GM19043 (cell line): ENCODE measurements around the gene CDKL5.
"Not testable (repeated sequence)": the region's sequence is repeated elsewhere in the genome, so short reads cannot be mapped to it uniquely, and the experiment has no call there.

ENCODE experiments used
- ATAC-seq: cut with Tn5 transposase; IDR thresholded peaks from one replicate; pipeline ENCODE4 v1.9.1; 2021; ENCODE audit warnings: low read depth; ENCODE audit not compliant: unreplicated experiment

CDKL5 gene

GRCh38 chrX:18566748-18567147 is 141.3 kb downstream of the CDKL5 start:
- no peak for ATAC-seq

GRCh38 chrX:18573556-18573955 is 148.1 kb downstream of the CDKL5 start:
- no peak for ATAC-seq

GRCh38 chrX:18574591-18574990 is 149.2 kb downstream of the CDKL5 start:
- ATAC-seq, result no peak

- ATAC-seq, result no peak
Observed at GRCh38 chrX:18575744-18576143, 150.3 kb downstream of the CDKL5 start.

GRCh38 chrX:18577400-18577799 is 152.0 kb downstream of the CDKL5 start:
- ATAC-seq, result no peak

DNA sequence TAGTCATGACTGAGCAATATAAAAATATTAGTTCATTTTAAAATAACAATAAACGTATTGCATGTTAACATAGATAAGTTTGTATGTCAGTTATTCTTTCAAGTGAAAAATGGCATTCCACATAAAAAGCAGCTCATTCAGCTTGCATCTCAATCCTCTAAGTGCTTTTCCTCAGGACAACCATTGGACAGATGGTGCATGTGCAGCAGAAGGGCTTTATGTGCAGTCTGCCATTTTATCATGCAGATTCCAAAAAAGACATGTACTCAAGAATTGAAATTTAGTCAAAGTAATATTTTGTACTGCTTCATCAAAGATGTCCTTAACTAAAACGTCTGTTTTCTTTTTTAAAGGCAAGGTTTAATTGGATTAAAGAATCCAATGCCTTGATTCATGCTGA is 153.1 kb downstream of the CDKL5 start:
- ATAC-seq, result no peak

- no peak for ATAC-seq
Observed at GRCh38 chrX:18579495-18579894, 154.1 kb downstream of the CDKL5 start.

DNA sequence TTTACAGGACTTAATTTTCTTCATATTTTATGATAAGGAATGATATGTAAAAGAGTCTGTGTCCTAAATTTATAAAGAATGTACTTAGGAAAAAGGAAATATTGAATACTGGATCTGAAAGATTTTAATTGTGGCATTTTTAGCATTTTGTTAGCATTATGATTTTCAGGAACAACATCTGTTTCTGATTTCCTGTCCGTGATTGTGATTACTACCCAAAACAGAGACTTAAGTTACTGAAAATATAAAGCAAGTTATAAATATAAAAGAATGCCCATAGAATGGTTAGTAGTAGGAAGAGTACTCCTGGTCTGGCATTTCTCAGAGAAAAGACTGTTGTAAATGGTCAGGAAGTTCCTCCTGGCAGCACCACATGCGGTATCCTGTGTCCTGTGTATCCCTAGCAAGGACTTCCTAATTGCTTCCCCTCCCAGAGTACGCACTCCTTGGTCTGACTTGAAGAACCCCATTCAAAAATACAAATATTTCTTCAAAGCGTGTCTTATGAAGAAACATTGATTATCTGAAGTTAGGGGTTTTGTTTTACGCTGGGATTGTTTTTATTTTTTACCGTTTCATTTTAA is 157.6 kb downstream of the CDKL5 start:
- no peak for ATAC-seq

DNA sequence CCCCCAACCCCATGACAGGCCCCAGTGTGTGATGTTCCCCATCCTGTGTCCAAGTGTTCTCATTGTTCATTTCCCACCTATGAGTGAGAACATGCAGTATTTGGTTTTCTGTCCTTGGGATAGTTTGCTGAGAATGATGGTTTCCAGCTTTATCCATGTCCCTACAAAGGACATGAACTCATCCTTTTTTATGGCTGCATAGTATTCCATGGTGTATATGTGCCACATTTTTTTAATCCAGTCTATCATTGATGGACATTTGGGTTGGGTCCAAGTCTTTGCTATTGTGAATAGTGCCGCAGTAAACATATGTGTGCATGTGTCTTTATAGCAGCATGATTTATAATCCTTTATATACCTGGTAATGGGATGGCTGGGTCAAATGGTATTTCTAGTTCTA is 163.9 kb downstream of the CDKL5 start:
- not testable (repeated sequence) for ATAC-seq

DNA sequence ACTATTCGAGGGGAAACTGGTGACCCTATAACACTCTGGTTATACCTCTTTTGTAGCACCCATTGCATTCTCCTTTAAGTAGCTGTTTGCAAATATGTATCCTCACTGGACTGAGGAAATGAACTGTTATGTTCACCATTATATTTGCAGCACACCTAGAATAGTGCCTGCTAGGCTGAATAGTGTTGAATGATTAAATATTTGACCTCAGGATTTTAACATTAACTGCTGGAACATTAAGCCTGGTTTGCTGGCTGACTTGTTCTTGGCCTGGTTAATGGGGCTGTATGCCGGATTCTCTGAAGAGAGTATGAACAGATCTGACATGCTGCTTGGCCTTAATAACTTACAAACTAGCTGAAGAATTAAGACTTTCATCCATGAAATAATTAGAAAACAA is 166.4 kb downstream of the CDKL5 start:
- ATAC-seq, result no peak

DNA sequence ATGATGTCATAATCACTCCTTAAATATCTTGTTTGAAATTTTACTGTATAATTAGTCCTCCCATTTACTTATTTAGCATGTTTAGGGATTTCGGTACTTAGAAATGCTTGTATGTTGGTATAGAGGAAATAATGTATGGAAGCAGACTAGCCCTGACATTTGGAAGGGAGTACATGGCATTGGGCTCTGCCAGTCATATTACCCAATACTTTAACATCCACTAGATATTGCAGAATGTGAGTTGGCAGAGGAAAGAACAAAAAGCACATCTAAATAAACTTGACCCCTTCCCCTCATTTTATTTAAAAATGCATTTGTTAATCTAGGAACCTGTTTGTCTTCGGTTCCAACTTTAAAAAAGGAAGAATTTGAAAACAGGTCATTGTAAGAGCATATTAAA is 168.7 kb downstream of the CDKL5 start:
- no peak for ATAC-seq

GRCh38 chrX:18596096-18596495 is 170.7 kb downstream of the CDKL5 start:
- ATAC-seq, result no peak

DNA sequence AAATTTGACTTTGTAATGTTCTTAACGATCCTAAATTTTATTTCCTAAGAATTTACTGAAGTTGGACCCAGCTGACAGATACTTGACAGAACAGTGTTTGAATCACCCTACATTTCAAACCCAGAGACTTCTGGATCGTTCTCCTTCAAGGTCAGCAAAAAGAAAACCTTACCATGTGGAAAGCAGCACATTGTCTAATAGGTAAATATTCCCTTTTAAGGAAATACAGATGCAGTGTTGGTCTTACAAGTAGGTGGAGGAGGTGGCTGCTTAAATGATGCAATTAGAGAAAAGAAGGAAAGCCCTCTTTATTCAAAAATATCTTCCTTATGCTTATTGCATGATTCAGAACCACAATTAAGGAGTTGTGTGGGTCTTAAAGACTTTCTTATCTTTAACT is 173.0 kb downstream of the CDKL5 start:
- no peak for ATAC-seq

DNA sequence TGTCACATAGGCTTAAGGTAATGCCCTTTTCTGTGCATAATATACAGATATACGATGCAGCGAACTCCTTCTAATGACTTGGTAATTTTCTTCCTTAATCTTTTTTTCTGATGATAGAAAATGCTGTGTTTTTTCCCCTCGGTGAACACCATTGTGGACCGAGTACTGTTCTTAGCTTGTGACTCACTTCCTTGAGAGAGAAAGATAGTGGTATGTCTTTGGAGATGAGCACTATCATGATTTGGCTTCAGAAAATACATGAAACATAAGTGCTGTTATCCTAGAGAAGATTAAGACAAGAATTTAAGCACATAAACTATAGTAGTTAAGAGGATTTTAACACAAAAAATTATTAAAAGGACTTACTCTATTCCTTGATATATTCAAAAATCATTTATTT is 182.6 kb downstream of the CDKL5 start:
- ATAC-seq, result no peak

DNA sequence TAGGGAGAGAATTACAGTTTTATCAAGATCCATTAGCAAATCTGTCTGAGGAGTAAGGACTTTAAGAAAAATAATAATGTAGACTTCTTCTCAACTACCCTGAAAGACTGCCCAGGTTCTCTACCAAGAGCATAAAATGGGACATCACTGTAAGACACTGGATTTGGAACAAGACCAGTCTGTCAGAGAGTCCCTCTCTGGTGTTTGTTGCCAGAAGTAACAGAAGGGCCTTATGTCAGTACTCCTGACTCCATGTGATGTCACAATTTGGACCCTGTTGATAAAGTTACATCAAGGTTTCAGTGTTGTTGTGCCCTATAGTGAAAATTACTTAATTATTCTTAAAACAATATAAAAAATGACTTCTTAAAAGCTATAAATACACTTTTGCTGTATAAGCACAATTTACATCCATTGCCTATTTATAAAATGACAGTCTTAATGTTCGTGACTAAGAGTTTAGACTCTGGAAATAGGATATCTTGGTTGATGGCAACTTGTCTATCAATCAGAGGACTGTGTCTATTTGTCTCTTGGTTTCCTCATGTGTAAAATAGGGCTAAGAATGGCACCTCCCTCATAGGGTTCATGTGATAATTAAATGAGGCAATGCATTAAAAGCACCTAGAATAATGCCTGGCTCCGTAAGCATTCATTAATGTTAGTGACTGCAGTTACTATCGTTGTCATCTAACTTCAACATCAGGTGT is 188.7 kb downstream of the CDKL5 start:
- ATAC-seq, result no peak

DNA sequence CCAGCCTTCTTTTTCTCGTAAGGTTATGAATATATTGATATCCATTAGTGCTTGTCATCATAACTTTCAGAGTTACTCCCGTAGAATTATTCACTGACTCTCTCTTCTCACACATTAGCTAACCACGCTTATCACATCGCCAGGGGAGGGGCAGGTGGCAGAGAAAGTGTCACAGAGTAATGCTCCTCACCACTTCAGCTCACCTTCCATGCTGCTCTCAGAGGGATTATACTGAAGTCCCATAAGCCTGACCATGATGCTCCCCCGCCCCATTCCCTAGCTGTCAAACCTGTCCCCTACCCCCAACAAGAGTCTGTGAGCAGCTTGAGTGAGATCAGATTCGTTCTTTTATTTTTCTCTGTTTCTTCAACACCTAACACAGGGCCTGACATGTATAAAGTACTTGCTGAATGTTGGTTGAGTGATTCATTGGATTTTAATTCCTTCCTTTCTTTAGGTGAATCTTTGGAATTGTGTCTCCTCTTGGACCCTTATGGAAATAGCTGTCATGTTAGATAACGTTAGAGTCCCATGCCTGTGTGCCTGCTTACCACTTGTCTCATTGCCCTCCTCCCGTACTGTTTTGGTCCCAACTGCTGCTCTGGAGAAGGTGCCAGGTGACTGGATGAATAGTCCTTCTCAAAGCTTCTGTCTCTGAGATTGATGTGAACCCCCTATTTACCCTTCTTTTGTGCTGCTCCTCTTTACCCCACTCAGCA is 191.4 kb downstream of the CDKL5 start:
- no peak for ATAC-seq

DNA sequence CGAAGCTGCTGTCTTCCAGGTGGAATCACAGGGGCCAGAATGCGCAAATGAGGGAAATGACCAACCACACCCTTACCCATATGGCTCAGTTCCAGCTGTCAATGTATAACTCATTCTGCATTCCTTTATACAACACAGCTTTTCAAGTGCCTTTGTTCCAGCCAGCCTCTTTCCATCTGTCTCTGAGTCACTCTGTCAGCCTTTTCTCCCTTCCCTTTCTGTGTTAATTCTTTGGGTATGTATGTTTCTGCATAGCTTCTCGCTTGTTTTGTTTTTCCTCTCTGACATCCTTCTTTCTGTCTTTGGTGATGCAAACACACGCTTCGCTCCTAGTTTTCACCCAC is 192.0 kb downstream of the CDKL5 start:
- ATAC-seq, result no peak

DNA sequence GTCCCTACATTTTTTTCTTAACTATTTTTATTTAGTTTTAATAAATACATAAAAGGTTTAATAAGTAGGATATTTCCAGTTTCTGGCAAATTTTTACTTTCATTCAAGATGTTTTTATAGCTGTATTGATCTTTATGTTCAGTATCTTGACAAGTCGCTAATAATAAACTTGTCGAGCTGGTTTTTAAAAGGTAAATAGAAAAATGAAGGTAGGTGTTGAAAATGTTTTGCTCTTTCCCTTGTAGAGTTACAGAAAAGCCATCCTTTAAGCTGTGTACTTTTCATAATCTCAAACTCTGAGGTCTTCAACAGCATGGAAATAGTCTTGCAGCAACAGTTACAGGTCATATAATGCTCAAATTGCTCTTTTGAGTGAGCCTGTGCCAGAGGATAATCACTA is 193.9 kb downstream of the CDKL5 start:
- ATAC-seq, result no peak

GRCh38 chrX:18620349-18620748 is 194.9 kb downstream of the CDKL5 start:
- ATAC-seq, result no peak

GRCh38 chrX:18624599-18624998 is 199.2 kb downstream of the CDKL5 start:
- no peak for ATAC-seq

DNA sequence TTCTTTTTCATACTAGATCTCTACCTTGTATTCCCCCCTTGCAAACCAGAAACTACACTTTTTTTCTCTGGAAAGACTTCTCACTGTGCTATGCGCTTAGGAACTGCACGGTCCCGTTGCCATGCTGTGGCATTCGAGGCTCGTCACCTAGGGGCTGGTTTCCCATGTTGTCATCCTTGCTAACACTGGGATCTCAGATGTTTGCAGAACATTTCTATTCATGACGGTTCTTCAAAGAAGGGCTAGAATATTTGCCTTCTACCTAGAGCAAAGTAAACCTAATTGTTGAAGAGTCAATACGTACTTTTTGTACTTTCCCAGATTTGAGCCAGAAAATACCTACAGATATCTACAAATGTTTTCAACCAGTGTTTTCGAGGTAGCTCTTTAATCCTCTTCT is 205.5 kb downstream of the CDKL5 start:
- no peak for ATAC-seq

DNA sequence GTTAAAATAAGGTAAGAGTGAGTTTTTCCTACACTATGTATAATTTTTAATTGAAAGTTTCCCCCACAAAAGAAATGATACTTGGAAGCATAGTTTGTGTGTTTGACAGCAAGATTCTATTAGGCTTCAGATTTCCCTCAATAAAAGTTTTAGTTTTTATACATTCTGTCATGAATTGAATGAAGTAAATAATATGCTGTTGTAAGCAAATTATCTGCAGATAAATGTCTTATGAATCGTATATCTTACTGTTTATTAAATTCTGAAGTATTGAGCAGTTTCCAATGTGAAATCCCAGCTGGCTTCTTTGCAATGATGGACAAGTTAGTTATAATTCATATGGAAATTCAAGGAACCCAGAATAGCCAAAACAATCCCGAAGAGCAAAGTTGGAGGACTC is 213.0 kb downstream of the CDKL5 start:
- no peak for ATAC-seq
